Measurements from ENCODE around the gene KIF5A.
"Not testable (repeated sequence)": the region's sequence is repeated elsewhere in the genome, so short reads cannot be mapped to it uniquely, and the experiment has no call there.

The KIF5A gene

DNA sequence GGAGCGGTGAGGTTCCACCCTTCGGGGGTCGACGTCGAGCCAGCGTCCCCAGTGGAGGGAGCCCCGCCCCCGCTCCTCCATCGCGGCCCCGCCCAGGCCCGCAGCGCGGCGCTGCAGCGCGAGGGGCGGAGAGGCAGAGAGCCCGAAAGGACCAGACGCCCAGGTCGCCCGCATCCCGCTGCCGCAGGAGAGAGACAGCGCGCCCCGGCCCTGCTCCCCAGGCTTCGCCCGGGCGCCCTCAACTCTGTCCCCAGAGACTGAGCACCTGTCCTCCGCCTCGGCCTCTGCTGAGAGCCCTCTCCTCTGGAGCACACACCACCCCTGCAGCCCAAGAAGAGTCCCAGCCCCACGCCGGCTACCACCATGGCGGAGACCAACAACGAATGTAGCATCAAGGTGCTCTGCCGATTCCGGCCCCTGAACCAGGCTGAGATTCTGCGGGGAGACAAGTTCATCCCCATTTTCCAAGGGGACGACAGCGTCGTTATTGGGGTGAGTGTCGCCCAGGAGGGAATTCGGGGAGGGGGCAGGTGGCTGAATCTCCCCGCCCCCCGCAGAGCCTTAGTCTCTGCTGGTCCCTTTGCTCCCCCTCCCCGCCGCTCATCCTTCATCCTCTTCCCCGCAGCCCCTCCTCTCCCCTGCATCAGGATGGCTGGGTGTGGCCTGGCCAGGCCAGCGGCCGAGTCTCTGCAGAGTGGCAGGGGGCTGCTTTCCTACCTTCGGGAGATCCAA is at the start of gene KIF5A:
KIF5A (plus strand) TSS at position 136 of the 732 bp plus-strand sequence; CDS start at position 364, 228 bp downstream.
- Histone ChIP-seq H3K9me3 (ENCODE audit: control insufficient read depth in 1 of 2, low read length in 2 of 2) (no peaks in the 10 kb centered on the region), H3K27me3 (ENCODE audit: control insufficient read depth in 1 of 2, insufficient read depth in 2 of 2, low read length in 2 of 2) (peaks cover 29 to 35% of the 10 kb centered on the region in 2 donors), H3K36me3 (ENCODE audit: control insufficient read depth in 1 of 2, insufficient read depth in 2 of 2, low read length in 2 of 2) (no peaks in the 10 kb centered on the region), H3K4me1 (ENCODE audit: control insufficient read depth in 1 of 2, insufficient read depth in 2 of 2, low read length in 2 of 2) (peaks cover 18% of the 10 kb centered on the region in 2 donors), H3K27ac (ENCODE audit: low read depth, low read length) (no peak within 1 kb of the TSS), H3K4me3 (ENCODE audit: low read depth in 1 of 2, low read length in 2 of 2) (peak within 1 kb of the TSS; percentile 48 to 53), H3K9ac (ENCODE audit: low read depth in 1 of 2, low read length in 2 of 2) (peak within 1 kb of the TSS in 1 of 2 donors; percentile 16)

DNA sequence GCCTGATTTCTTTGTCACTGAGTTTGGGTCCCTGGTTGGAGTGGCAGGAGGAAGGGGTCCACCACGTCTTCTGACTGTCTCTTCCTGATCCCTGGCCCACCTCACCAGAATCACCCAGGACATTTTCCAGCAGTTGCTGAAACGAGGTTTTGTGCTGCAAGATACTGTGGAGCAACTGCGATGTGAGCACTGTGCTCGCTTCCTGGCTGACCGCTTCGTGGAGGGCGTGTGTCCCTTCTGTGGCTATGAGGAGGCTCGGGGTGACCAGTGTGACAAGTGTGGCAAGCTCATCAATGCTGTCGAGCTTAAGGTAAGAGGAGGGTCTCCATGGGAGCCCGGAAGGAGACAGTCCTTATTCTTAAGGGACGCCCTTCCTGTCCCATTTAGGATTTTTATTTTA is 49.6 kb upstream of the KIF5A start:
- H3K9ac ChIP-seq (ENCODE audit: low read depth in 1 of 2, low read length in 2 of 2) = no peak overlapping the region

DNA sequence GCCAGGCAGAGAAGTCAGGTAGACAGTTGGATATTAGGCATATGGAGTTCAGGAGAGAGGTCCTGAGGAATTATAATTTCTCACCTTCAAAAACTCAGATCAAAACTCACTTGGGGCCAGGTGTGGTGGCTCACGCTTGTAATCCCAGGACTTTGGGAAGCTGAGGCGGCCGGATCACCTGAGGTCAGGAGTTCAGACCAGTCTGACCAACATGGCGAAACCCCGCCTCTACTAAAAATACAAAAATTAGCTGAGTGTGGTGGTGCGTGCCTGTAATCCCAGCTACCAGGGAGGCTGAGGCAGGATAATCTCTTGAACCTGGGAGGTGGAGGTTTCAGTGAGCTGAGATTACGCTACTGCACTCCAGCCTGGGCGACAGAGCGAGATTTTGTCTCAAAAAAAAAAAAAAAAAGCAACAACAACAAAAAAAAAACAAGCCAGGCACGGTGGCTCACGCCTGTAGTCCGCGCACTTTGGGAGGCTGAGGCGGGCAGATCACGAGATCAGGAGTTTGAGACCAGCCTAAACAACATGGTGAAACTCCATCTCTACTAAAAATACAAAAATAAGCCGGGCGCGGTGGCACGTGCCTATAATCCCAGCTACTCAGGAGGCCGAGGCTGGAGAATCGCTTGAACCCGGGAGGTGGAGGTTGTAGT is 47.4 kb upstream of the KIF5A start:
- H3K36me3 ChIP-seq (ENCODE audit: control insufficient read depth in 1 of 2, insufficient read depth in 2 of 2, low read length in 2 of 2) = peaks cover 31 to 77% of the 10 kb centered on the region in 2 donors
- not testable (repeated sequence) for H3K9me3 ChIP-seq (ENCODE audit: control insufficient read depth in 1 of 2, low read length in 2 of 2); H3K9ac ChIP-seq (ENCODE audit: low read depth in 1 of 2, low read length in 2 of 2); H3K4me1 ChIP-seq (ENCODE audit: control insufficient read depth in 1 of 2, insufficient read depth in 2 of 2, low read length in 2 of 2); H3K27ac ChIP-seq (ENCODE audit: low read depth, low read length); H3K27me3 ChIP-seq (ENCODE audit: control insufficient read depth in 1 of 2, insufficient read depth in 2 of 2, low read length in 2 of 2); H3K4me3 ChIP-seq (ENCODE audit: low read depth in 1 of 2, low read length in 2 of 2)

More for the DNA sequence above, 49.6 kb upstream of the KIF5A start:
- H3K27me3 ChIP-seq (ENCODE audit: control insufficient read depth in 1 of 2, insufficient read depth in 2 of 2, low read length in 2 of 2) = no peaks in the 10 kb centered on the region
- H3K9me3 ChIP-seq (ENCODE audit: control insufficient read depth in 1 of 2, low read length in 2 of 2) = no peaks in the 10 kb centered on the region
- H3K4me3 ChIP-seq (ENCODE audit: low read depth in 1 of 2, low read length in 2 of 2) = no peak overlapping the region
- no peaks in the 10 kb centered on the region for H3K4me1 ChIP-seq (ENCODE audit: control insufficient read depth in 1 of 2, insufficient read depth in 2 of 2, low read length in 2 of 2)
- peaks cover 29 to 73% of the 10 kb centered on the region in 2 donors for H3K36me3 ChIP-seq (ENCODE audit: control insufficient read depth in 1 of 2, insufficient read depth in 2 of 2, low read length in 2 of 2)
- H3K27ac ChIP-seq (ENCODE audit: low read depth, low read length) = no peak overlapping the region

DNA sequence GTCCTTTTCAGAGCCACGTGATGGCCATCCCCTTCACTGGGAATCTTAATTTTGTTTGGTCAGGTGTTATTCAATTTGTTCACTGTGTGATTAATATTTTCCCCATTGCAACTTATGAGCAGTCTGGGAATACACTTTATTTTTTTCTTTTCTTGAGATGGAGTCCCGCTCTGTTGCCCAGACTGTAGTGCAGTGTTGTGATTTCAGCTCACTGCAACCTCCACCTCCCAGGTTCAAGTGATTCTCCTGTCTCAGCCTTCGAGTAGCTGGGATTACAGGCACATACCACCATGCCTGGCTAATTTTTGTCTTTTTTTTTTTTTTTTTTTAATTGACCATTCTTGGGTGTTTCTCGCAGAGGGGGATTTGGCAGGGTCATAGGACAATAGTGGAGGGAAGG is 43.3 kb upstream of the KIF5A start:
- H3K4me1 ChIP-seq (ENCODE audit: control insufficient read depth in 1 of 2, insufficient read depth in 2 of 2, low read length in 2 of 2); H3K4me3 ChIP-seq (ENCODE audit: low read depth in 1 of 2, low read length in 2 of 2); H3K27me3 ChIP-seq (ENCODE audit: control insufficient read depth in 1 of 2, insufficient read depth in 2 of 2, low read length in 2 of 2); H3K9ac ChIP-seq (ENCODE audit: low read depth in 1 of 2, low read length in 2 of 2); H3K9me3 ChIP-seq (ENCODE audit: control insufficient read depth in 1 of 2, low read length in 2 of 2); H3K27ac ChIP-seq (ENCODE audit: low read depth, low read length): not testable (repeated sequence)
- H3K36me3 ChIP-seq (ENCODE audit: control insufficient read depth in 1 of 2, insufficient read depth in 2 of 2, low read length in 2 of 2) = peaks cover 9 to 56% of the 10 kb centered on the region in 2 donors

DNA sequence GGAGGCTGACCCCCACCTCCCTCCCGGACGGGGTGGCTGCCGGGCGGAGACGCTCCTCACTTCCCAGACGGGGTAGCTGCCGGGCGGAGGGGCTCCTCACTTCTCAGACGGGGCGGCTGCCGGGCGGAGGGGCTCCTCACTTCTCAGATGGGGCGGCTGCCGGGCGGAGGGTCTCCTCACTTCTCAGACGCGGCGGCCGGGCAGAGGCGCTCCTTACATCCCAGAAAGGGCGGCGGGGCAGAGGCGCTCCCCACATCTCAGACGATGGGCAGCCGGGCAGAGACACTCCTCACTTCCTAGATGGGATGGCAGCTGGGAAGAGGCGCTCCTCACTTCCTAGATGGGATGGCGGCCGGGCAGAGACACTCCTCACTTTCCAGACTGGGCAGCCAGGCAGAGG is 42.0 kb upstream of the KIF5A start:
- H3K9ac ChIP-seq (ENCODE audit: low read depth in 1 of 2, low read length in 2 of 2); H3K4me1 ChIP-seq (ENCODE audit: control insufficient read depth in 1 of 2, insufficient read depth in 2 of 2, low read length in 2 of 2); H3K4me3 ChIP-seq (ENCODE audit: low read depth in 1 of 2, low read length in 2 of 2); H3K27me3 ChIP-seq (ENCODE audit: control insufficient read depth in 1 of 2, insufficient read depth in 2 of 2, low read length in 2 of 2); H3K9me3 ChIP-seq (ENCODE audit: control insufficient read depth in 1 of 2, low read length in 2 of 2); H3K27ac ChIP-seq (ENCODE audit: low read depth, low read length): not testable (repeated sequence)
- H3K36me3 ChIP-seq (ENCODE audit: control insufficient read depth in 1 of 2, insufficient read depth in 2 of 2, low read length in 2 of 2) = peaks cover 15 to 59% of the 10 kb centered on the region in 2 donors

DNA sequence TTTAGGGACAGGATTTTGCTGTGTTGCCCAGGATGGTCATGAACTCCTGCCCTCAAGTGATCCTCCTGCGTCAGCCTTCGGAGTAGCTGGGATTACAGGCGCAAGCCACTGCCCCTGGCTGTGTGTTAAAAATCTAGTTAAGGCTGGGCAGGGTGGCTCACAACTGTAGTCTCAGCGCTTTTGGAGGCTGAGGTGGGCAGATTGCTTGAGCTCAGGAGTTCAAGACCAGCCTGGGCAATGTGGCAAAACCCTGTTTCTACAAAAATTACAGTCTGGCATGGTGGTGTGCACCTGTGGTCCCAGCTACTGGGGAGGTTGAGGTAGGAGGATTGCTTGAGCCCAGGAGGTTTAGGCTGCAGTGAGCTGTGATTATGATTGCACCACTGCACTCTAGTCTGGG is 38.7 kb upstream of the KIF5A start:
- Histone ChIP-seq H3K27me3 (ENCODE audit: control insufficient read depth in 1 of 2, insufficient read depth in 2 of 2, low read length in 2 of 2) (no peaks in the 10 kb centered on the region), H3K4me1 (ENCODE audit: control insufficient read depth in 1 of 2, insufficient read depth in 2 of 2, low read length in 2 of 2) (no peaks in the 10 kb centered on the region), H3K27ac (ENCODE audit: low read depth, low read length) (no peak overlapping the region), H3K4me3 (ENCODE audit: low read depth in 1 of 2, low read length in 2 of 2) (no peak overlapping the region), H3K9ac (ENCODE audit: low read depth in 1 of 2, low read length in 2 of 2) (no peak overlapping the region), H3K36me3 (ENCODE audit: control insufficient read depth in 1 of 2, insufficient read depth in 2 of 2, low read length in 2 of 2) (peaks cover 38 to 57% of the 10 kb centered on the region in 2 donors), H3K9me3 (ENCODE audit: control insufficient read depth in 1 of 2, low read length in 2 of 2) (no peaks in the 10 kb centered on the region)

DNA sequence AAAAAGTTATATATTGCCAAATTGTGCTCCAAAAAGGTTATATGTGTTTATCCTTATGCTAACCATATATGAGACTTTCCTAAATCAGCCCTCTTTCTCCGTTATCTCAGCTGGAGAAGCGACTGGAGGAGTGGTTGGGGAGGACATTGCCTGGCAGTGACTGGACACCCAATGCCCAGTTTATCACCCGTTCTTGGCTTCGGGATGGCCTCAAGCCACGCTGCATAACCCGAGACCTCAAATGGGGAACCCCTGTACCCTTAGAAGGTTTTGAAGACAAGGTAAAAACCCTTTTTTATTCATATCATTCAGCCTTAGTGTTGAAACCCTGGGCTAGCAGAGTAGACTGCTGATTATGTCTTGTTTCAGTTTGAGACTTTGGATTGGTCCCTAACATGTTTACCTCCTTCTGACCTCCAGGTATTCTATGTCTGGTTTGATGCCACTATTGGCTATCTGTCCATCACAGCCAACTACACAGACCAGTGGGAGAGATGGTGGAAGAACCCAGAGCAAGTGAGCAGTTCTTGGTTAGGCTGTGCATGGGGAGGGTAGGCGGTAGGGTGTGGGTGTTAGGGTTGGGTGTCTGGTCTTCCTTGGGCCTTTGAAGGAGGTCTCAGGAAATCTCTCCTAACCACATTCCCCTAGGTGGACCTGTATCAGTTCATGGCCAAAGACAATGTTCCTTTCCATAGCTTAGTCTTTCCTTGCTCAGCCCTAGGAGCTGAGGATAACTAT is 38.1 kb upstream of the KIF5A start:
- Histone ChIP-seq H3K27me3 (ENCODE audit: control insufficient read depth in 1 of 2, insufficient read depth in 2 of 2, low read length in 2 of 2) (no peaks in the 10 kb centered on the region), H3K4me1 (ENCODE audit: control insufficient read depth in 1 of 2, insufficient read depth in 2 of 2, low read length in 2 of 2) (no peaks in the 10 kb centered on the region), H3K27ac (ENCODE audit: low read depth, low read length) (no peak overlapping the region), H3K9ac (ENCODE audit: low read depth in 1 of 2, low read length in 2 of 2) (no peak overlapping the region), H3K4me3 (ENCODE audit: low read depth in 1 of 2, low read length in 2 of 2) (no peak overlapping the region), H3K36me3 (ENCODE audit: control insufficient read depth in 1 of 2, insufficient read depth in 2 of 2, low read length in 2 of 2) (peaks cover 41 to 58% of the 10 kb centered on the region in 2 donors), H3K9me3 (ENCODE audit: control insufficient read depth in 1 of 2, low read length in 2 of 2) (no peaks in the 10 kb centered on the region)

DNA sequence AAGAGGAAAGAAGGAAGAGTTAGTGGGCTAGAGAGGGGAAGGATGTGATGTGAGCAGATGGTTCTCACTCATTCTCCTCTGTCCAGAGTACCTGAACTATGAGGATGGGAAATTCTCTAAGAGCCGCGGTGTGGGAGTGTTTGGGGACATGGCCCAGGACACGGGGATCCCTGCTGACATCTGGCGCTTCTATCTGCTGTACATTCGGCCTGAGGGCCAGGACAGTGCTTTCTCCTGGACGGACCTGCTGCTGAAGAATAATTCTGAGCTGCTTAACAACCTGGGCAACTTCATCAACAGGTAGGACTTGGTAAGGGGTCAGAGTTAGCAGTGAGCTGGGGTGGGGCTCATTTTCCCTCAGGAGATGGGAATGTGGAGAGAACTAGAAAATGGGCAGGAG is 37.2 kb upstream of the KIF5A start:
- Histone ChIP-seq H3K27ac (ENCODE audit: low read depth, low read length) (no peak overlapping the region), H3K36me3 (ENCODE audit: control insufficient read depth in 1 of 2, insufficient read depth in 2 of 2, low read length in 2 of 2) (peaks cover 49 to 65% of the 10 kb centered on the region in 2 donors), H3K9me3 (ENCODE audit: control insufficient read depth in 1 of 2, low read length in 2 of 2) (no peaks in the 10 kb centered on the region)

DNA sequence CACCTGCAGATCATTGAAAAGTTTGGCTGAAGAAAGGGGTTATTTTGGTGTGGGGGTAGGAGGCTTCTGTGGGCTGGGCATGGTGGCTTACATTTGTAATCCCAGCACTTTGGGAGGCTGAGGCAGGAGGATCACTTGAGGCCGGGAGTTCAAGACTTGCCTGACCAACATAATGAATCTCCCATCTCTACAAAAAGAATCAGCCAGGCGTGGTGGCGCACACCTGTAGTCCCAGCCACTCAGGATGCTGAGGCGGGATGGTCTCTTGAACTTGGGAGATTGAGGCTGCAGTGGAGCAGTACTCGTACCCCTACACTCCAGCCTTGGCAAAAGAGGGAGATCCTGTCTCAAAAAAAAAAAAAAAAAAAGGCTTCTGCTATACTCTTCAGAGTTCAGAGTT is 36.6 kb upstream of the KIF5A start:
- no peaks in the 10 kb centered on the region for H3K9me3 ChIP-seq (ENCODE audit: control insufficient read depth in 1 of 2, low read length in 2 of 2)
- no peak overlapping the region for H3K27ac ChIP-seq (ENCODE audit: low read depth, low read length)
- H3K9ac ChIP-seq (ENCODE audit: low read depth in 1 of 2, low read length in 2 of 2) = no peak overlapping the region
- H3K4me3 ChIP-seq (ENCODE audit: low read depth in 1 of 2, low read length in 2 of 2) = no peak overlapping the region
- no peaks in the 10 kb centered on the region for H3K27me3 ChIP-seq (ENCODE audit: control insufficient read depth in 1 of 2, insufficient read depth in 2 of 2, low read length in 2 of 2)
- H3K36me3 ChIP-seq (ENCODE audit: control insufficient read depth in 1 of 2, insufficient read depth in 2 of 2, low read length in 2 of 2) = peaks cover 49 to 65% of the 10 kb centered on the region in 2 donors
- H3K4me1 ChIP-seq (ENCODE audit: control insufficient read depth in 1 of 2, insufficient read depth in 2 of 2, low read length in 2 of 2) = peaks cover 8 to 10% of the 10 kb centered on the region in 2 donors

More for the DNA sequence above, 37.2 kb upstream of the KIF5A start:
- H3K27me3 ChIP-seq (ENCODE audit: control insufficient read depth in 1 of 2, insufficient read depth in 2 of 2, low read length in 2 of 2) = no peaks in the 10 kb centered on the region
- no peak overlapping the region for H3K9ac ChIP-seq (ENCODE audit: low read depth in 1 of 2, low read length in 2 of 2)
- no peak overlapping the region for H3K4me3 ChIP-seq (ENCODE audit: low read depth in 1 of 2, low read length in 2 of 2)
- peaks cover 5 to 6% of the 10 kb centered on the region in 2 donors for H3K4me1 ChIP-seq (ENCODE audit: control insufficient read depth in 1 of 2, insufficient read depth in 2 of 2, low read length in 2 of 2)

DNA sequence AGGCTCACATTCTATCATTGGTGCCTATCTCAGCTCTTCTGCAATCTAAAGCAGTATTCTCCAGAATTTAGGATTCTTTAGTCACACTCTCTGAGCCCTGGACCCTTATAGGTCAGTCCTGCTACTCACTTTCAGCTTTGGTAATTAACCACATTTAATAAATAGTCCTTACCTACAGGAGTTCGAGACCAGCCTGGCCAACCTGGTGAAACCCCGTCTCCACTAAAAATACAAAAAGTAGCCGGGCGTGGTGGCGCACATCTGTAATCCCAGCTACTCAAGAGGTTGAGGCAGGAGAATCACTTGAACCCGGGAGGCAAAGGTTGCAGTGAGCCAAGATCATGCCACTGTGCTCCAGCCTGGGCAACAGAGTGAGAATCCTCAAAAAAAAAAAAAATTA is 36.2 kb upstream of the KIF5A start:
- Histone ChIP-seq H3K36me3 (ENCODE audit: control insufficient read depth in 1 of 2, insufficient read depth in 2 of 2, low read length in 2 of 2) (peaks cover 49 to 65% of the 10 kb centered on the region in 2 donors), H3K4me1 (ENCODE audit: control insufficient read depth in 1 of 2, insufficient read depth in 2 of 2, low read length in 2 of 2) (peaks cover 12 to 14% of the 10 kb centered on the region in 2 donors)
- not testable (repeated sequence) for H3K9ac ChIP-seq (ENCODE audit: low read depth in 1 of 2, low read length in 2 of 2); H3K27me3 ChIP-seq (ENCODE audit: control insufficient read depth in 1 of 2, insufficient read depth in 2 of 2, low read length in 2 of 2); H3K9me3 ChIP-seq (ENCODE audit: control insufficient read depth in 1 of 2, low read length in 2 of 2); H3K4me3 ChIP-seq (ENCODE audit: low read depth in 1 of 2, low read length in 2 of 2); H3K27ac ChIP-seq (ENCODE audit: low read depth, low read length)

Measured in duodenal mucosa (tissue), 2 donors.